H4 (cell line): ENCODE data around the gene RBM44. TPM values are rescaled to one million over a fixed set of nuclear protein-coding genes. Genes with fewer than 3 reads are reported as not detected.
"Not testable (repeated sequence)": the region's sequence is repeated elsewhere in the genome, so short reads cannot be mapped to it uniquely, and the experiment has no call there.

ENCODE experiments used
- DNase-seq: peaks from one replicate; pipeline ENCODE4 v3.0.0-alpha.2; 2015; ENCODE audit warnings: low spot score
- total RNA-seq: library from RNA; depleted of rRNA; stranded (reverse); fragments of >200 nt; shearing (Covaris generic); gene quantifications from 2 replicates; pipeline ENCODE4 v1.2.3, GENCODE V29; 2014

The RBM44 gene
- total RNA-seq, 1 experiment from 2014 or later: 0.12 TPM

GRCh38 chr2:237782181-237782580 is 16.4 kb upstream of the RBM44 start:
- DNase-seq: no peak

- DNase-seq: not testable (repeated sequence)
Observed at GRCh38 chr2:237783678-237784077, 14.9 kb upstream of the RBM44 start.

- DNase-seq: no peak
Observed at GRCh38 chr2:237786936-237787335, 11.6 kb upstream of the RBM44 start.

GRCh38 chr2:237790353-237790752 is 8.2 kb upstream of the RBM44 start:
- DNase-seq: no peak

GRCh38 chr2:237791977-237792727 is 6.4 kb upstream of the RBM44 start:
- DNase-seq: no peak

GRCh38 chr2:237797253-237797652 is 1.3 kb upstream of the RBM44 start:
- no peak for DNase-seq

- no peak for DNase-seq
Observed at GRCh38 chr2:237799060-237799428, 465 bp downstream of the RBM44 start.

- no peak for DNase-seq
Observed at GRCh38 chr2:237801466-237801865, 2.9 kb downstream of the RBM44 start.

- DNase-seq: no peak
Observed at GRCh38 chr2:237806334-237806733, 7.8 kb downstream of the RBM44 start.

- no peak for DNase-seq
Observed at GRCh38 chr2:237815637-237816036, 17.1 kb downstream of the RBM44 start.

- DNase-seq: no peak
Observed at GRCh38 chr2:237816531-237816930, 18.0 kb downstream of the RBM44 start.

GRCh38 chr2:237818066-237818473 is 19.5 kb downstream of the RBM44 start:
- no peak for DNase-seq

GRCh38 chr2:237819231-237819630 is 20.7 kb downstream of the RBM44 start:
- no peak for DNase-seq

- no peak for DNase-seq
Observed at GRCh38 chr2:237820421-237820820, 21.8 kb downstream of the RBM44 start.

- DNase-seq: no peak
Observed at GRCh38 chr2:237823544-237823943, 25.0 kb downstream of the RBM44 start.

- no peak for DNase-seq
Observed at GRCh38 chr2:237824085-237824484, 25.5 kb downstream of the RBM44 start.

GRCh38 chr2:237827421-237827987 is 28.9 kb downstream of the RBM44 start:
- no peak for DNase-seq

- DNase-seq: no peak
Observed at GRCh38 chr2:237830522-237830921, 31.9 kb downstream of the RBM44 start.

- no peak for DNase-seq
Observed at GRCh38 chr2:237833546-237833945, 35.0 kb downstream of the RBM44 start.

- DNase-seq: no peak
Observed at GRCh38 chr2:237835372-237835771, 36.8 kb downstream of the RBM44 start.

- DNase-seq: no peak
Observed at GRCh38 chr2:237841051-237841450, 42.5 kb downstream of the RBM44 start.

GRCh38 chr2:237848940-237849339 is 50.4 kb downstream of the RBM44 start:
- DNase-seq: not testable (repeated sequence)

GRCh38 chr2:237854295-237854694 is 55.7 kb downstream of the RBM44 start:
- DNase-seq: no peak

GRCh38 chr2:237857791-237858190 is 59.2 kb downstream of the RBM44 start:
- DNase-seq: no peak
